HEK293T (cell line): ENCODE data around the gene POLE3.

Experiments used
- ELF4 ChIP-seq: fragments of 450-650 bp; IDR thresholded peaks from 2 replicates; pipeline ENCODE4 v1.6.1; 2017; ENCODE audit warnings: antibody characterized with exemption
- FOXK2 ChIP-seq: fragments of 450-650 bp; IDR thresholded peaks from 2 replicates; pipeline ENCODE4 v1.6.1; 2016; ENCODE audit warnings: mild to moderate bottlenecking
- SP1 ChIP-seq: fragments of 450-650 bp; IDR thresholded peaks from 2 replicates; pipeline ENCODE4 v1.6.1; 2017
- SUZ12 ChIP-seq: fragments of 450-650 bp; IDR thresholded peaks from 2 replicates; pipeline ENCODE4 v1.6.1; 2016; ENCODE audit warnings: mild to moderate bottlenecking

- TF ChIP-seq SUZ12: no peak
- no peak for TF ChIP-seq ELF4
- TF ChIP-seq SP1: no peak
- no peak for TF ChIP-seq FOXK2
Measured at GRCh38 chr9:113387560-113388230, 22.8 kb downstream of the POLE3 start.
